Measurements from ENCODE around the gene ANGPT4. TPM values are rescaled to one million over a fixed set of nuclear protein-coding genes. Genes with fewer than 3 reads are reported as not detected.

Gene ANGPT4
- total and polyA plus RNA-seq, 5 donors from 2014 or later: not detected

- Histone ChIP-seq H3K27me3 (ENCODE audit: control insufficient read depth, insufficient read depth, low read length) (no peaks in the 10 kb centered on the region), H3K9me3 (ENCODE audit: control insufficient read depth in 2 of 2, low read length in 2 of 2) (no peaks in the 10 kb centered on the region), H3K36me3 (ENCODE audit: control insufficient read depth, insufficient read depth, low read length) (no peaks in the 10 kb centered on the region), H3K4me1 (ENCODE audit: control insufficient read depth, insufficient read depth, low read length, poor library complexity, severe bottlenecking) (no peaks in the 10 kb centered on the region), H3K4me3 (ENCODE audit: low read depth, low read length) (no peak overlapping the region), H3K27ac (ENCODE audit: insufficient read depth, low read length, poor library complexity, severe bottlenecking) (no peak overlapping the region)
- ATAC-seq (ENCODE audit: low read depth in 2 of 2): no peak
- H3K4me3 Mint-ChIP-seq: no peak overlapping the region
- H3K9me3 Mint-ChIP-seq: no peaks in the 10 kb centered on the region
- DNase-seq: no peak
- no peak overlapping the region for H3K27ac Mint-ChIP-seq
- H3K27me3 Mint-ChIP-seq: peaks cover 7% of the 10 kb centered on the region
- H3K36me3 Mint-ChIP-seq: peaks cover 4% of the 10 kb centered on the region
- no peaks in the 10 kb centered on the region for H3K4me1 Mint-ChIP-seq
These were observed 4.2 kb upstream of the ANGPT4 start for GRCh38 chr20:920311-920710.

- Mint-ChIP-seq H3K27me3 (peaks cover 11% of the 10 kb centered on the region), H3K9me3 (no peaks in the 10 kb centered on the region), H3K4me1 (no peaks in the 10 kb centered on the region), H3K4me3 (no peak overlapping the region), H3K36me3 (peaks cover 4% of the 10 kb centered on the region), H3K27ac (peak overlapping the region in 1 of 3 donors; percentile 22)
- Histone ChIP-seq H3K9me3 (ENCODE audit: control insufficient read depth in 2 of 2, low read length in 2 of 2) (no peaks in the 10 kb centered on the region), H3K27me3 (ENCODE audit: control insufficient read depth, insufficient read depth, low read length) (no peaks in the 10 kb centered on the region), H3K4me3 (ENCODE audit: low read depth, low read length) (no peak overlapping the region), H3K27ac (ENCODE audit: insufficient read depth, low read length, poor library complexity, severe bottlenecking) (no peak overlapping the region), H3K4me1 (ENCODE audit: control insufficient read depth, insufficient read depth, low read length, poor library complexity, severe bottlenecking) (no peaks in the 10 kb centered on the region), H3K36me3 (ENCODE audit: control insufficient read depth, insufficient read depth, low read length) (no peaks in the 10 kb centered on the region)
- ATAC-seq (ENCODE audit: low read depth in 2 of 2) (no peak), DNase-seq (no peak)
These were observed 3.4 kb upstream of the ANGPT4 start for GRCh38 chr20:919491-919916.

GRCh38 chr20:917416-917815 is 1.3 kb upstream of the ANGPT4 start:
- no peak overlapping the region for H3K27ac ChIP-seq (ENCODE audit: insufficient read depth, low read length, poor library complexity, severe bottlenecking)
- no peak for DNase-seq
- H3K4me3 Mint-ChIP-seq: no peak overlapping the region
- H3K36me3 Mint-ChIP-seq: peaks cover 4% of the 10 kb centered on the region
- H3K27ac Mint-ChIP-seq: no peak overlapping the region
- no peaks in the 10 kb centered on the region for H3K9me3 Mint-ChIP-seq
- H3K27me3 Mint-ChIP-seq: peaks cover 11% of the 10 kb centered on the region
- H3K9me3 ChIP-seq (ENCODE audit: control insufficient read depth in 2 of 2, low read length in 2 of 2): no peaks in the 10 kb centered on the region
- ATAC-seq (ENCODE audit: low read depth in 2 of 2): no peak
- no peaks in the 10 kb centered on the region for H3K4me1 Mint-ChIP-seq
- H3K4me3 ChIP-seq (ENCODE audit: low read depth, low read length): no peak overlapping the region
- no peaks in the 10 kb centered on the region for H3K4me1 ChIP-seq (ENCODE audit: control insufficient read depth, insufficient read depth, low read length, poor library complexity, severe bottlenecking)
- H3K27me3 ChIP-seq (ENCODE audit: control insufficient read depth, insufficient read depth, low read length): peaks cover 2% of the 10 kb centered on the region
- H3K36me3 ChIP-seq (ENCODE audit: control insufficient read depth, insufficient read depth, low read length): no peaks in the 10 kb centered on the region

- Mint-ChIP-seq H3K36me3 (peaks cover 4% of the 10 kb centered on the region), H3K9me3 (no peaks in the 10 kb centered on the region), H3K4me1 (no peaks in the 10 kb centered on the region), H3K4me3 (no peak overlapping the region), H3K27me3 (peaks cover 11% of the 10 kb centered on the region), H3K27ac (no peak overlapping the region)
- no peak for ATAC-seq (ENCODE audit: low read depth in 2 of 2)
- no peak overlapping the region for H3K4me3 ChIP-seq (ENCODE audit: low read depth, low read length)
- H3K4me1 ChIP-seq (ENCODE audit: control insufficient read depth, insufficient read depth, low read length, poor library complexity, severe bottlenecking): no peaks in the 10 kb centered on the region
- no peak overlapping the region for H3K27ac ChIP-seq (ENCODE audit: insufficient read depth, low read length, poor library complexity, severe bottlenecking)
- no peaks in the 10 kb centered on the region for H3K36me3 ChIP-seq (ENCODE audit: control insufficient read depth, insufficient read depth, low read length)
- peaks cover 2% of the 10 kb centered on the region for H3K27me3 ChIP-seq (ENCODE audit: control insufficient read depth, insufficient read depth, low read length)
- DNase-seq: no peak
- H3K9me3 ChIP-seq (ENCODE audit: control insufficient read depth in 2 of 2, low read length in 2 of 2): no peaks in the 10 kb centered on the region
These were observed 691 bp upstream of the ANGPT4 start for GRCh38 chr20:916825-917224.

GRCh38 chr20:914727-915498 is 1.2 kb downstream of the ANGPT4 start:
- no peak for ATAC-seq (ENCODE audit: low read depth in 2 of 2)
- no peaks in the 10 kb centered on the region for H3K9me3 Mint-ChIP-seq
- peak overlapping the region in 2 of 3 donors; percentile 16 to 61 for H3K27ac Mint-ChIP-seq

GRCh38 chr20:913306-913849 is 2.8 kb downstream of the ANGPT4 start:
- ATAC-seq (ENCODE audit: low read depth in 2 of 2): no peak
- H3K4me1 Mint-ChIP-seq: no peaks in the 10 kb centered on the region
- no peak for DNase-seq
- H3K9me3 ChIP-seq (ENCODE audit: control insufficient read depth in 2 of 2, low read length in 2 of 2): no peaks in the 10 kb centered on the region
- H3K27ac Mint-ChIP-seq: no peak overlapping the region
- no peak overlapping the region for H3K27ac ChIP-seq (ENCODE audit: insufficient read depth, low read length, poor library complexity, severe bottlenecking)
- no peaks in the 10 kb centered on the region for H3K36me3 ChIP-seq (ENCODE audit: control insufficient read depth, insufficient read depth, low read length)
- H3K4me3 Mint-ChIP-seq: no peak overlapping the region
- H3K4me3 ChIP-seq (ENCODE audit: low read depth, low read length): no peak overlapping the region
- H3K4me1 ChIP-seq (ENCODE audit: control insufficient read depth, insufficient read depth, low read length, poor library complexity, severe bottlenecking): no peaks in the 10 kb centered on the region
- peaks cover 2% of the 10 kb centered on the region for H3K27me3 ChIP-seq (ENCODE audit: control insufficient read depth, insufficient read depth, low read length)
- H3K27me3 Mint-ChIP-seq: peaks cover 11% of the 10 kb centered on the region
- H3K9me3 Mint-ChIP-seq: no peaks in the 10 kb centered on the region
- H3K36me3 Mint-ChIP-seq: no peaks in the 10 kb centered on the region

More at GRCh38 chr20:914727-915498, 1.2 kb downstream of the ANGPT4 start:
- H3K9me3 ChIP-seq (ENCODE audit: control insufficient read depth in 2 of 2, low read length in 2 of 2): no peaks in the 10 kb centered on the region
- Mint-ChIP-seq H3K4me3 (no peak overlapping the region), H3K27me3 (peaks cover 11% of the 10 kb centered on the region), H3K4me1 (no peaks in the 10 kb centered on the region), H3K36me3 (no peaks in the 10 kb centered on the region)
- H3K27me3 ChIP-seq (ENCODE audit: control insufficient read depth, insufficient read depth, low read length): peaks cover 2% of the 10 kb centered on the region
- no peak for DNase-seq
- no peaks in the 10 kb centered on the region for H3K36me3 ChIP-seq (ENCODE audit: control insufficient read depth, insufficient read depth, low read length)
- no peaks in the 10 kb centered on the region for H3K4me1 ChIP-seq (ENCODE audit: control insufficient read depth, insufficient read depth, low read length, poor library complexity, severe bottlenecking)
- H3K4me3 ChIP-seq (ENCODE audit: low read depth, low read length): no peak overlapping the region
- no peak overlapping the region for H3K27ac ChIP-seq (ENCODE audit: insufficient read depth, low read length, poor library complexity, severe bottlenecking)

GRCh38 chr20:911882-912600 is 4.1 kb downstream of the ANGPT4 start:
- H3K36me3 ChIP-seq (ENCODE audit: control insufficient read depth, insufficient read depth, low read length): no peaks in the 10 kb centered on the region
- no peaks in the 10 kb centered on the region for H3K9me3 ChIP-seq (ENCODE audit: control insufficient read depth in 2 of 2, low read length in 2 of 2)
- no peak overlapping the region for H3K4me3 ChIP-seq (ENCODE audit: low read depth, low read length)
- peaks cover 2% of the 10 kb centered on the region for H3K27me3 ChIP-seq (ENCODE audit: control insufficient read depth, insufficient read depth, low read length)
- H3K36me3 Mint-ChIP-seq: no peaks in the 10 kb centered on the region
- ATAC-seq (ENCODE audit: low read depth in 2 of 2) (no peak), DNase-seq (peak in 2 of 3 donors; percentile 9 to 25)
- no peaks in the 10 kb centered on the region for H3K4me1 Mint-ChIP-seq
- H3K27ac ChIP-seq (ENCODE audit: insufficient read depth, low read length, poor library complexity, severe bottlenecking): no peak overlapping the region
- H3K27me3 Mint-ChIP-seq: peaks cover 7% of the 10 kb centered on the region
- no peaks in the 10 kb centered on the region for H3K9me3 Mint-ChIP-seq
- H3K4me3 Mint-ChIP-seq: no peak overlapping the region
- no peaks in the 10 kb centered on the region for H3K4me1 ChIP-seq (ENCODE audit: control insufficient read depth, insufficient read depth, low read length, poor library complexity, severe bottlenecking)
- no peak overlapping the region for H3K27ac Mint-ChIP-seq

Data from CD4-positive, CD25-positive, alpha-beta regulatory T cell (primary cell).